ENCODE results near the gene MRM1. TPM values are rescaled to one million over a fixed set of nuclear protein-coding genes. Genes with fewer than 3 reads are reported as not detected.

MRM1 gene
- polyA plus RNA-seq, 2 of the 4 experiments (the other 2 are of a cell fraction) = 12.7 to 21.7 TPM

GRCh38 chr17:36608794-36609497 is 7.6 kb downstream of the MRM1 start:
- peak; percentile 60 to 75; a peak in 5 of 6 replicates for ATAC-seq
- Histone ChIP-seq H3K9me3 (no peaks in the 10 kb centered on the region), H3K4me2 (no peak overlapping the region), H3K4me1 (peaks cover 26% of the 10 kb centered on the region), H3K4me3 (no peak overlapping the region), H3K27ac (no peak overlapping the region)
- TF ChIP-seq MAZ (IDR thresholded peaks at IDR 0.05; ENCODE audit: borderline replicate concordance, low read depth, low read length) (no peak), CTCF (IDR thresholded peaks at IDR 0.05) (peak; percentile 45), RAD21 (conservative IDR thresholded peaks at IDR 0.05 in 1 of 2, IDR thresholded peaks at IDR 0.05 in 1 of 2) (peak; percentile 28 to 45; a peak in 3 of 5 replicates), MAX (IDR thresholded peaks at IDR 0.05) (peak; percentile 70), EHMT2 (IDR thresholded peaks at IDR 0.05; ENCODE audit: low read depth) (no peak), NFE2L2 (conservative IDR thresholded peaks at IDR 0.05; ENCODE audit: low read length) (no peak), RCOR1 (IDR thresholded peaks at IDR 0.05; ENCODE audit: low read depth, low read length) (no peak), HEYL (CRISPR knock-in tag; IDR thresholded peaks at IDR 0.05) (no peak), NR3C1 (IDR thresholded peaks at IDR 0.05) (no peak), ELK1 (IDR thresholded peaks at IDR 0.05; ENCODE audit: low read depth, low read length) (no peak)
- WGBS (ENCODE audit: missing lambda C conversion rate) = 76% methylated on average over 19 of the region's 24 CpGs
- POLR2A ChIA-PET = interaction anchor here (0.6 kb wide), 1 partner anchor 448 kb away, joined by 5 read pairs; no protein-coding TSS in a partner anchor
- CTCF ChIA-PET = interaction anchor here (0.7 to 1.5 kb wide), 8 partner anchors 9 to 632 kb away, joined by 3 to 6 read pairs (median 4); no protein-coding TSS in a partner anchor
- FAIRE-seq = no peak
- peak in 1 of 2 experiments; percentile 62 for DNase-seq (ENCODE audit: low read depth in 1 of 2, low spot score in 1 of 2)

GRCh38 chr17:36609498-36609862 is 8.1 kb downstream of the MRM1 start:
- Histone ChIP-seq H3K4me2 (no peak overlapping the region), H3K4me3 (no peak overlapping the region), H3K4me1 (peaks cover 23% of the 10 kb centered on the region), H3K27ac (no peak overlapping the region), H3K9me3 (no peaks in the 10 kb centered on the region)
- ChIA-PET CTCF (interaction anchor here (0.7 to 1.4 kb wide), 4 partner anchors 10 to 439 kb away, joined by 3 to 5 read pairs (median 4); no protein-coding TSS in a partner anchor), POLR2A (interaction anchor here (0.6 kb wide), 1 partner anchor 448 kb away, joined by 5 read pairs; no protein-coding TSS in a partner anchor)
- ATAC-seq = no peak
- DNase-seq (ENCODE audit: low read depth in 1 of 2, low spot score in 1 of 2) = no peak
- FAIRE-seq = no peak
- TF ChIP-seq CEBPB (IDR thresholded peaks at IDR 0.05) = no peak
- TF ChIP-seq SREBF2 (IDR thresholded peaks at IDR 0.05) = no peak
- TF ChIP-seq HEYL (CRISPR knock-in tag; IDR thresholded peaks at IDR 0.05) = no peak
- no peak for TF ChIP-seq JUN (IDR thresholded peaks at IDR 0.05)
- TF ChIP-seq MAX (IDR thresholded peaks at IDR 0.05) = no peak
- no peak for TF ChIP-seq NR3C1 (IDR thresholded peaks at IDR 0.05)
- TF ChIP-seq FOSB (CRISPR knock-in tag; IDR thresholded peaks at IDR 0.05) = no peak
- no peak for TF ChIP-seq GATA3 (IDR thresholded peaks at IDR 0.05; ENCODE audit: borderline replicate concordance)
- no peak for TF ChIP-seq FOXS1 (CRISPR knock-in tag; IDR thresholded peaks at IDR 0.05)
- TF ChIP-seq ZNF302 (CRISPR knock-in tag; IDR thresholded peaks at IDR 0.05) = no peak
- TF ChIP-seq TFCP2L1 (CRISPR knock-in tag; IDR thresholded peaks at IDR 0.05) = no peak
- no peak for TF ChIP-seq CBX2 (IDR thresholded peaks at IDR 0.05; ENCODE audit: borderline replicate concordance, low read depth)
- no peak for TF ChIP-seq PBX3 (IDR thresholded peaks at IDR 0.05)
- no peak for TF ChIP-seq RNF2 (IDR thresholded peaks at IDR 0.05; ENCODE audit: borderline replicate concordance, low read depth)
- WGBS (ENCODE audit: missing lambda C conversion rate) = 90% methylated on average over 7 of the region's 7 CpGs
